A549 (cell line): ENCODE data around the gene SLC32A1. TPM values are rescaled to one million over a fixed set of nuclear protein-coding genes. Genes with fewer than 3 reads are reported as not detected.
A peak's percentile ranks its signal among the peaks of the same experiment; 100 is the strongest.

ENCODE experiments used
- ATAC-seq, 2 experiments: fragments of 200-7000 bp in 1 of 2; fragments of >200 bp in 1 of 2; cut with Nextera tagmentation in 1 of 2; cut with Tn5 transposase in 1 of 2; 3 replicates each; pipeline versions ENCODE4 v1.8.0 to v1.9.1; 2018 to 2020; ENCODE audit warnings: mild to moderate bottlenecking in 1 of 2, moderate library complexity in 1 of 2
- CTCF ChIA-PET: fragments of 300-600 bp; sonication (Branson Sonifier 250); formaldehyde crosslinking; extraction: SDS; loops from one replicate; lab custom pipeline; 2021; ENCODE audit warnings: antibody characterized with exemption, inconsistent platforms; lab: Yijun Ruan, JAX
- POLR2A ChIA-PET: fragments of 350-600 bp; formaldehyde crosslinking; extraction: SDS; loops from one replicate; lab custom pipeline; 2021; ENCODE audit warnings: antibody characterized with exemption, inconsistent platforms; lab: Yijun Ruan, JAX
- DNase-seq, 2 experiments: peaks; one replicate each; pipeline versions ENCODE4 v3.0.0 to v3.0.0-alpha.2; 2011 to 2016; ENCODE audit warnings: low read depth in 1 of 2, low spot score in 1 of 2
- FAIRE-seq: peaks from 2 replicates; lab custom pipeline; 2011; peaks lifted over from hg19 to GRCh38; lab: Jason Lieb, UNC
- H3K27ac ChIP-seq, 2 experiments: fragments of >200 bp; sonication (Bioruptor Twin); formaldehyde crosslinking; 3 replicates each; pipeline ENCODE4 v1.5.1; 2016 to 2017
- H3K4me1 ChIP-seq: fragments of >200 bp; sonication (Bioruptor Twin); formaldehyde crosslinking; 3 replicates; pipeline ENCODE4 v1.6.1; 2016
- H3K4me2 ChIP-seq: fragments of >200 bp; sonication (Bioruptor Twin); formaldehyde crosslinking; 3 replicates; pipeline ENCODE4 v1.6.1; 2016
- H3K4me3 ChIP-seq: fragments of >200 bp; sonication (Bioruptor Twin); formaldehyde crosslinking; 3 replicates; pipeline ENCODE4 v1.5.1; 2016
- H3K9me3 ChIP-seq: fragments of >200 bp; sonication (Bioruptor Twin); formaldehyde crosslinking; 3 replicates; pipeline ENCODE4 v1.6.1; 2016
- BCL3 ChIP-seq: fragments of >200 bp; sonication (Bioruptor Twin); formaldehyde crosslinking; IDR thresholded peaks from 3 replicates; pipeline ENCODE4 v1.6.1; 2016
- CBX2 ChIP-seq: fragments of 200-600 bp; sonication (generic); IDR thresholded peaks from 2 replicates; pipeline ENCODE4 v1.6.1; 2016; ENCODE audit warnings: low read depth, mild to moderate bottlenecking, borderline replicate concordance
- CBX8 ChIP-seq: fragments of 200-600 bp; sonication (generic); IDR thresholded peaks from 2 replicates; pipeline ENCODE4 v1.6.1; 2016
- CEBPB ChIP-seq, 2 experiments: fragments of >200 bp in 1 of 2; sonication (Bioruptor Twin) in 1 of 2; formaldehyde crosslinking in 1 of 2; IDR thresholded peaks; 2 replicates each; pipeline ENCODE4 v1.6.1; 2012 to 2016
- EHMT2 ChIP-seq: fragments of 200-600 bp; sonication (generic); IDR thresholded peaks from 2 replicates; pipeline ENCODE4 v1.6.1; 2016; ENCODE audit warnings: antibody characterized with exemption, low read depth, mild to moderate bottlenecking, moderate library complexity
- EP300 ChIP-seq, 2 experiments: fragments of >200 bp; sonication (Bioruptor Twin); formaldehyde crosslinking; IDR thresholded peaks; 2 replicates in 1 of 2; 3 replicates in 1 of 2; pipeline ENCODE4 v1.6.1; 2016 to 2017
- FOSB ChIP-seq: fragments of 250-450 bp; sonication (Bioruptor Pico); IDR thresholded peaks from 2 replicates; pipeline ENCODE4 v1.5.0; 2020; ENCODE audit warnings: mild to moderate bottlenecking, moderate library complexity
- FOSL2 ChIP-seq, 2 experiments: fragments of 450-650 bp in 1 of 2; fragments of >200 bp in 1 of 2; sonication (Bioruptor Twin) in 1 of 2; formaldehyde crosslinking; IDR thresholded peaks; 2 replicates each; pipeline versions ENCODE4 v1.5.0 to v1.6.1; 2016 to 2020; ENCODE audit warnings: mild to moderate bottlenecking in 1 of 2, moderate library complexity in 1 of 2
- GATA3 ChIP-seq: IDR thresholded peaks from 2 replicates; pipeline ENCODE4 v1.6.1; 2012; ENCODE audit warnings: borderline replicate concordance
- HMGXB4 ChIP-seq: fragments of 250-450 bp; sonication (Bioruptor Pico); IDR thresholded peaks from 2 replicates; pipeline ENCODE4 v1.5.0; 2021; ENCODE audit warnings: mild to moderate bottlenecking, moderate library complexity, borderline replicate concordance
- HOXA7 ChIP-seq: fragments of 250-450 bp; sonication (Bioruptor Pico); IDR thresholded peaks from 2 replicates; pipeline ENCODE4 v1.5.0; 2020; ENCODE audit warnings: mild to moderate bottlenecking, moderate library complexity
- JUN ChIP-seq, 2 experiments: fragments of >200 bp; sonication (Bioruptor Twin); formaldehyde crosslinking; IDR thresholded peaks; 2 replicates in 1 of 2; 3 replicates in 1 of 2; pipeline ENCODE4 v1.6.1; 2016 to 2017
- MAFK ChIP-seq: fragments of 450-650 bp; IDR thresholded peaks from 2 replicates; pipeline ENCODE4 v1.6.1; 2014; ENCODE audit not compliant: partially characterized antibody
- MYC ChIP-seq: IDR thresholded peaks from 2 replicates; pipeline ENCODE4 v1.6.1; 2012; ENCODE audit warnings: mild to moderate bottlenecking, inconsistent platforms, low read length, improper control_type of control experiment, borderline replicate concordance
- NR3C1 ChIP-seq: fragments of >200 bp; sonication (Bioruptor Twin); formaldehyde crosslinking; IDR thresholded peaks from 3 replicates; pipeline ENCODE4 v1.6.1; 2017
- PHF8 ChIP-seq: fragments of 200-600 bp; sonication (generic); IDR thresholded peaks from 2 replicates; pipeline ENCODE4 v1.6.1; 2016; ENCODE audit warnings: low read depth, mild to moderate bottlenecking, antibody characterized with exemption, moderate library complexity, borderline replicate concordance
- RAD21 ChIP-seq, 2 experiments: fragments of >200 bp in 1 of 2; sonication (Bioruptor Twin) in 1 of 2; formaldehyde crosslinking in 1 of 2; IDR thresholded peaks in 1 of 2; conservative IDR thresholded peaks in 1 of 2; 2 replicates in 1 of 2; 3 replicates in 1 of 2; pipeline ENCODE4 v1.6.1; 2012 to 2018; ENCODE audit warnings: inconsistent platforms in 1 of 2
- RNF2 ChIP-seq: fragments of 200-600 bp; sonication (generic); IDR thresholded peaks from 2 replicates; pipeline ENCODE4 v1.6.1; 2016; ENCODE audit warnings: low read depth, mild to moderate bottlenecking, antibody characterized with exemption, moderate library complexity, borderline replicate concordance
- SREBF2 ChIP-seq: fragments of 450-650 bp; IDR thresholded peaks from 2 replicates; pipeline ENCODE4 v1.6.1; 2014; ENCODE audit warnings: mild to moderate bottlenecking, moderate library complexity
- TFCP2L1 ChIP-seq: fragments of 250-450 bp; sonication (Bioruptor Pico); IDR thresholded peaks from 2 replicates; pipeline ENCODE4 v1.5.0; 2021; ENCODE audit warnings: mild to moderate bottlenecking
- ZNF302 ChIP-seq: fragments of 250-450 bp; sonication (Bioruptor Pico); IDR thresholded peaks from 2 replicates; pipeline ENCODE4 v1.9.0; 2021; ENCODE audit warnings: inconsistent platforms, mild to moderate bottlenecking, moderate library complexity
- WGBS: methylation state at CpG from one replicate; pipeline ENCODE4 v1.1.6; 2017; ENCODE audit errors: missing lambda C conversion rate; 5-methylcytosine and 5-hydroxymethylcytosine counted together
- polyA minus RNA-seq: library from RNA; depleted of rRNA, polyadenylated mRNA; stranded (reverse); fragments of >200 nt; gene quantifications from 2 replicates; pipeline ENCODE4 v1.2.3, GENCODE V29; 2011; rRNA and poly(A)+ RNA removed
- polyA plus RNA-seq, 4 experiments: library from polyadenylated mRNA; depleted of rRNA in 3 of 4; stranded (reverse); fragments of >200 nt; fragmentation: RNase III in 1 of 4; extraction: RNeasy Plus Mini Kit Qiagen cat#74134 plus additional on column Dnase treatment in 1 of 4; gene quantifications; 2 replicates in 3 of 4; 3 replicates in 1 of 4; pipeline ENCODE4 v1.2.3, GENCODE V29; 2011 to 2017
- TF ChIP-seq, protein P1 (sequence below): fragments of 150-350 bp; IDR thresholded peaks from 2 replicates; pipeline ENCODE4 v1.6.1; 2014; ENCODE audit warnings: low read depth, mild to moderate bottlenecking, low read length

SLC32A1 gene, protein sequence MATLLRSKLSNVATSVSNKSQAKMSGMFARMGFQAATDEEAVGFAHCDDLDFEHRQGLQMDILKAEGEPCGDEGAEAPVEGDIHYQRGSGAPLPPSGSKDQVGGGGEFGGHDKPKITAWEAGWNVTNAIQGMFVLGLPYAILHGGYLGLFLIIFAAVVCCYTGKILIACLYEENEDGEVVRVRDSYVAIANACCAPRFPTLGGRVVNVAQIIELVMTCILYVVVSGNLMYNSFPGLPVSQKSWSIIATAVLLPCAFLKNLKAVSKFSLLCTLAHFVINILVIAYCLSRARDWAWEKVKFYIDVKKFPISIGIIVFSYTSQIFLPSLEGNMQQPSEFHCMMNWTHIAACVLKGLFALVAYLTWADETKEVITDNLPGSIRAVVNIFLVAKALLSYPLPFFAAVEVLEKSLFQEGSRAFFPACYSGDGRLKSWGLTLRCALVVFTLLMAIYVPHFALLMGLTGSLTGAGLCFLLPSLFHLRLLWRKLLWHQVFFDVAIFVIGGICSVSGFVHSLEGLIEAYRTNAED
- polyA plus RNA-seq (2011; rRNA removed) (not detected in 2 replicates), polyA plus RNA-seq (2017; fragmentation: RNase III; extraction: RNeasy Plus Mini Kit Qiagen cat#74134 plus additional on column Dnase treatment) (not detected in 3 replicates), polyA minus RNA-seq (not detected in 2 replicates)
- not detected in 2 replicates for polyA plus RNA-seq (2012; cell fraction: cytosol; rRNA removed)
- polyA plus RNA-seq (2012; cell fraction: nucleus; rRNA removed): not detected in 2 replicates

DNA sequence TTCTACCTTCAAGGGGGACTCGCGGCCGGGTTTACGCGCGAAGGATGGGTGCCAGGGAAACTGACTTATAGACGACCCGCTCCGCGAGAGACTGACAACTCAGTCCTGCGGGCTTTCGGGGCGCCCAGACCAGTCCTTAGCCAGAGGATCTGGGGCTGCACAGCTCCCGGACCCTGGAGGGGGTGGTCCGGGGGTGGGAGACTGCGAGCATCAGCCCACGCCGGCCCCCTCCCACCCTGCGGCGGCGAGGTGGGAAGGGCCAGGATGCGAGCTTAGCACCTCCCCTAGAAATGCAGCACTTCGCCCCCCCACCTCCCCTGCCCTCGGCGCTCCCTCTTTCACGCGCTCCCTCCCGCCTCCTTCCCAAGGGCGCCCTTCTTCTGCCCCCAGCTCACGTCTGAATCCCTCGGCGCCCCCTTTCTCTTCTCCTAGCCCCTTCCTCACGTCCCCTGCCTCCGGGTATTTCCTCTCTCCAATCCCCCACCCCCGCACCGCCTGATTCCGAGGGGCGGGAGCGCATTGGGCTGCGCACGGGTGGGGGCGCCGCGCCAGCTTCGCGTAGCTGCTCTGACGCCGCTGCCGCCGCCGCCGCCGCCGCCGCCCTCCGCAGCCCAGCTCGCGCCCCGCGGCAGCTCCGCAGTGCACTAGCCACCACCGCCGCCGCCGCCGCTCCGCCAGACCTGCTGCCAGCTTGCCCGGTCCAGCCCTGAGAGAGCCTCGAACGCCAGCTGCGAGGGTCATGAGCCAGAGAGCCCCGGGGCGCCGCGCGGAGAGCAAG lies at the start of gene SLC32A1:
Gene SLC32A1, plus strand, starts transcription at position 639 of the 778 bp plus-strand sequence. CDS start 239 bp downstream, outside the sequence.
- no peak for DNase-seq
- H3K4me1 ChIP-seq: peaks cover 17% of the 10 kb centered on the region
- peak in 1 of 2 experiments; percentile 26; a peak in 2 of 6 replicates for ATAC-seq
- H3K9me3 ChIP-seq: no peaks in the 10 kb centered on the region
- TF ChIP-seq SREBF2: no peak
- no peak for TF ChIP-seq CBX2
- TF ChIP-seq FOSB (CRISPR knock-in tag): no peak
- TF ChIP-seq MAFK: no peak
- TF ChIP-seq PHF8: no peak
- no peak for TF ChIP-seq BCL3
- TF ChIP-seq EP300 (IDR thresholded peaks at IDR 0.05): no peak
- no peak for TF ChIP-seq CEBPB (IDR thresholded peaks at IDR 0.05)
- TF ChIP-seq FOSL2 (IDR thresholded peaks at IDR 0.05): no peak
- no peak for TF ChIP-seq FOSL2 (CRISPR knock-in tag; IDR thresholded peaks at IDR 0.05)
- TF ChIP-seq GATA3: no peak
- TF ChIP-seq HOXA7: no peak
- no peak for TF ChIP-seq MYC
- TF ChIP-seq JUN (IDR thresholded peaks at IDR 0.05): no peak
- TF ChIP-seq RAD21 (conservative IDR thresholded peaks at IDR 0.05 in 1 of 2, IDR thresholded peaks at IDR 0.05 in 1 of 2): no peak
- TF ChIP-seq RNF2: no peak
- no peak for TF ChIP-seq EHMT2
- ChIA-PET CTCF (interaction anchor here (0.8 to 5.8 kb wide), 12 partner anchors 8 to 175 kb away, joined by 3 to 55 read pairs (median 6); no protein-coding TSS in a partner anchor), POLR2A (no interaction called here)
- WGBS: 7% methylated on average over 32 of the region's 76 CpGs
- no peak for FAIRE-seq
- no peak within 1 kb of the TSS for H3K27ac ChIP-seq
- H3K4me2 ChIP-seq: peak within 1 kb of the TSS; percentile 80
- peak within 1 kb of the TSS; percentile 35 for H3K4me3 ChIP-seq

DNA sequence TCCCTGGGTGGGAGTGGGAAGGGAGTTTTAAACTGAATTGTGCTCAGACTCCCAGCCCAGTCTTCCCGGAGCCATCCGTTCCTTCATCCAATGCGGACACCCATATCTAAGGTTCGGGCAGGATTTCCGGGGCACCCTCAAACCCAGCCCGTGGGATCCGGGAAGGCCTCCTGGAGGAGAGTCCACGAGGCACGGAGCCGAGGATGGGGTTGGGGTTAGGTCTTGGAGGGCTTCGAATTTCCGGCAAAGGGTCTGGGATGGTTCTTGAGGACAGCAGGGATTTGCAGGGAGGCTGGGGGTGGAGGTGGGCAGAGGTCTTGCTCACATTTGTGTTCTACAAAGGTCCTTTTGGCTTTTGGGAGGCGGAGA lies 49.5 kb upstream of the SLC32A1 start:
- Histone ChIP-seq H3K4me2 (no peak overlapping the region), H3K4me1 (no peaks in the 10 kb centered on the region), H3K9me3 (no peaks in the 10 kb centered on the region), H3K4me3 (no peak overlapping the region), H3K27ac (no peak overlapping the region)
- ATAC-seq: no peak
- TF ChIP-seq TFCP2L1: no peak
- no peak for TF ChIP-seq HOXA7
- TF ChIP-seq GATA3: no peak
- TF ChIP-seq CBX8: no peak
- TF ChIP-seq NR3C1: no peak
- TF ChIP-seq, protein P1, sequence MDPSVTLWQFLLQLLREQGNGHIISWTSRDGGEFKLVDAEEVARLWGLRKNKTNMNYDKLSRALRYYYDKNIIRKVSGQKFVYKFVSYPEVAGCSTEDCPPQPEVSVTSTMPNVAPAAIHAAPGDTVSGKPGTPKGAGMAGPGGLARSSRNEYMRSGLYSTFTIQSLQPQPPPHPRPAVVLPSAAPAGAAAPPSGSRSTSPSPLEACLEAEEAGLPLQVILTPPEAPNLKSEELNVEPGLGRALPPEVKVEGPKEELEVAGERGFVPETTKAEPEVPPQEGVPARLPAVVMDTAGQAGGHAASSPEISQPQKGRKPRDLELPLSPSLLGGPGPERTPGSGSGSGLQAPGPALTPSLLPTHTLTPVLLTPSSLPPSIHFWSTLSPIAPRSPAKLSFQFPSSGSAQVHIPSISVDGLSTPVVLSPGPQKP: no peak
- no peak for TF ChIP-seq HMGXB4 (CRISPR knock-in tag)
- no peak for TF ChIP-seq ZNF302 (CRISPR knock-in tag)
- no peak for DNase-seq
- POLR2A ChIA-PET: no interaction called here
- 70% methylated on average over 13 of the region's 13 CpGs for WGBS
- no peak for FAIRE-seq
- CTCF ChIA-PET: interaction anchor here (1.7 to 4.0 kb wide), 3 partner anchors 14 to 82 kb away, joined by 3 to 14 read pairs (median 4); no protein-coding TSS in a partner anchor
